NCI-H2227 (cell line): Measurements from ENCODE around the gene RAPGEF5.

Experiments used
- DNase-seq: peaks from one replicate; lab custom pipeline; 2025; ENCODE audit not compliant: unreplicated experiment; lab: John Stamatoyannopoulos, UW

RAPGEF5 gene

GRCh38 chr7:22195397-22196172 is 161.4 kb downstream of the RAPGEF5 start:
- no peak for DNase-seq

- peak; percentile 13 for DNase-seq
These were observed 162.2 kb downstream of the RAPGEF5 start for GRCh38 chr7:22194658-22195273.

GRCh38 chr7:22193450-22193983 is 163.4 kb downstream of the RAPGEF5 start:
- peak; percentile 72 for DNase-seq

DNA sequence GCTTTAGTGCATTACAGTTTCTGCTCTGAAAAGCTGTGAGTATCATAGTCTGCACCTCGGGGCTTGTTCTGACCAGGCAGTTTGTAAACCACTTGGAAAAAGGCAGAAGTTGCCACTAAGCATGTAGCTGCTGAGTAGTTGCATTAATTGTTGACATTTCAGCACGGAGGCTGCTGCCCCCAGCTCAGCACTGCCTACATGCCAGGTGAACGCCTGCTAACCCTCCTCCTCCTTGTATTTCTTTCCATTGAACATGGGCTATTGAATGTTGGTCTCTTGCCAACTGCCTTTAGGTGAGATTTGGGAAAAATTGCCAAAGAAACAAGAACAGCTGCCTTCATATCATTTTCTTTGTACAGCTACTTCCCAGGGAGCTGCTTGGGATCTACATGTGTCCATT is 164.2 kb downstream of the RAPGEF5 start:
- DNase-seq: peak; percentile 13

DNA sequence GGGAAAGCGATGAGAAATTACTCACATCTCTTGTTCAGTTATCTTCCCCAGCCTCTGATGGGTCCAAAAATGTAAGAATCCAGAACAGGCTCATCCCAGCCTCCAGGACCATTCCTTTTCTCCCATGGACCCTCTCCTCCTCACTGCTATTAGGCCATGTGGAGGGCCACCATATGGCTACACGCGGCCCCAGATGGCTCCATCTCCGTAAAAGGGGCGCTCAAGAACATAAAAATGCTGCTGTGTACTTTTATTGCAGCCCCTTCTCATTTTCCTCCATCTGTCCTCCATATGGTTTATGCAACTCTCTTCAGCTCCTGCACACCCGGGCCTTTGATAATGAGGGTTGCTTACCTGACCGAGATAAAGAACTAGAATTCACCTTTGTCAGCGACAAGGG is 166.2 kb downstream of the RAPGEF5 start:
- DNase-seq: no peak

GRCh38 chr7:22189741-22190140 is 167.2 kb downstream of the RAPGEF5 start:
- no peak for DNase-seq

DNA sequence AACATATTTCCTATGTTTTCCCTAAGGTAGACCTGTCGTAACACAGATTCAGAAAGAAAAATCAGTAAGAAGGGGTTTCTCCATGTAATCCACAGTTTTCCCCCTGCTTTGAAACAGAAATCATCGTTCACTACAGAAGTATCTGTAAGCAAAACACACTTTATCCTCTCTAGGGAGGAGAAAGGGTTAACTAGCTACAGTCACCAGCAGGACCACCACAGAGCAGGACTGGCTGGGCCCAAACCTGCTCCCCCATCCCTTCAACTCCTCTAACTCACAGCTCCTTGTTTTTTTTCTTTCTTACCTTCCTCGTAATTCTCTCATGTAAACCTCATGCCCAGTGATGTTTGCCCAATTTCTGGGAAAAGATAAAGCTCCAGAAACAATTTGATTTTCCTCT is 167.7 kb downstream of the RAPGEF5 start:
- no peak for DNase-seq

- DNase-seq: no peak
These were observed 169.1 kb downstream of the RAPGEF5 start for GRCh38 chr7:22187691-22188348.

DNA sequence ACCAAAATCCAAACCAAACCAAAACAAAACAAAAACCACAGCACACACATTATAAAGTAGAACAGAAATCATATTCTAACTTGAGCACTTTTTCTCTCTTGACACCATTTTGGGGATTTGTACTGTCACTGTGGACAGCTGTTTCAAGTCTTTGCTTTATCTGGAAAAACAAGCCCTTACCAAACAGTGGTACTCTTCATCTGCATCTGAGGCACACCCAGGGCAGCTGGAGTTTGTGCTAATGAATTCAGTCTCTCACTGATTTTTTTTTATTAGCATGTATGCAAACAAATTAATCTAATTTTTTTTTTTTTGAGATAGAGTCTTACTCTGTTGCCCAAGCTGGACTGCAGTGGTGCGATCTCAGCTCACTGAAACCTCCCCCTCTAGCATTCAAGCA is 171.4 kb downstream of the RAPGEF5 start:
- peak; percentile 40 for DNase-seq

DNA sequence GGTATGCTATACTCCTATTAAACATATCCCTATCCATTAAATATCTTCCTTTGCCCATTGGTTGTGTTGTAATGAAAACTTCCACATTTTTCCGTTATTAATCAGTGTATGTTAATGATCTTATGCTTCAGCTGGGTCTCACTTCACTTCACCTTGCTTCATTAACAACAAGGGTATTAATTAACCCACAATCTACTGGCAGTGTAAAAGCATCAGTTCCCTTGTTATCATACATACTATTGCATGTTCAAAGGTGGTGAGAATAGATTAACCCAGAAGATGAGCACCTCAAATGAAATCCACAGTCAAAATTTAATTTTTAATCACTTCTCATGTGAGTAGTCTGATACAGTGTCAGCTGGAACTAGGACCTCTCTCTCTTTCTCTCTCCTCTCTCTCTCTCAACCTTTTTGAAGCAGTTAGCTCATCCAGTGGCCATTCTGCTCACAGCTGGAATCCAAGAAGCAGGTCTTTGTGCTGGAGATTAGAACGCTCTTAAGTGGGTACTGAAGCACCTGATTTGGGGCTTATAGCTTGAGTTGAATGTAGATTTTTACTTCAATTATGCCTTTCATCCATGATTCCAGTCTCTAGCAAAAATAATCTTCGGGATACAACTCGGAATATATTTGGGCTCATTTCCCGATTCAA is 172.3 kb downstream of the RAPGEF5 start:
- DNase-seq: peak; percentile 79

DNA sequence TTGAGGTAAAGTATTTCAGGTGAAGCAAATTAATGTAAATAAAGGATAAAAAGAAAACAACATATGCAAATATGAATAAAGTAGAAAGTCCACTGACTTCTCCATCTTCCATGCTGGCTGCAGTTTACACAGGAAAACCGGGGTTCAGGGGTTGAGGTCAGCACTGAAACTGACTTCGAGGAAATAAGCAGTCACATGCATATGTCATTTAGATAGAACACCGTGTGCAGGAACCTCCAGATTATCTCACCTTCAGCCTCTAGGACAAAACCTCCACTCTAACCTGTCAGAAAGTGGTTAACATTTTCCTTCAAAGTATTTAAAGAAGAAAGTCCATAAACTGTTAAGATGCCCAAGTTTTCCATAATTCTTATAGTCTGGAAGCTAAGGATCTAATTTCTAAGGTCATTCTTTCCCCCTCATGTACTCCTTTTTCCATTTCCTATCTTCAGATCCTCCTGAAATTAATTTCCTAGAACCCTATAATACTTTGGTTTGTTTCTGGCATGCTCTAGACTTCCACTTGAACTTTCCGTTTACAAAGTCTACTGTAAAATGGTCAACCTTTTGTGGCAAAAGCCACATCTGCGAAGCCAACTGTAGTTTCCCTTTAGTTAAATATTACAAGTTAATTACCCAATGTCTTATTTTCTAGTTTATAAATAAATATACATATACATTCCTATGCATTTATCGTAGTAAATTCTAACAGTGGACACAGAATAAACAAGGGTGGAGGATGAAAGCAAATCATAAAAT is 173.3 kb downstream of the RAPGEF5 start:
- no peak for DNase-seq

DNA sequence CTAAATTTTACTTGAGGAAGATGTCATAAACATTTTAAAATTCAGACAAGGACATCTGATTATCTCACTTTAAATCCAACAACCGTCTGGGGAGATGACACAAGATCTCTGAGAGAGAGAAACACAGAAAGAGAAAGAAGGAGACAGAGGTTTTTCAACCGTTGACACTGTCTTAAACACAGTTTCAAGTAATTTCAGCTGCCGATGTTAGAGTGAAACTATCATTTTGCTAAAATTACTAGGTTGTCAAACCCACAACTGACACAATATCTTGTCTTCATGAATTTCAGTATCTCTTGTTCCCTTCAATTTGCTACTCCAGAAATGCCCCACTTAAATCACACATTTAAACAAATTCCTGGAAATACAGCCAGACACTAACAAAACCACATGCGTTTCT is 174.8 kb downstream of the RAPGEF5 start:
- DNase-seq: peak; percentile 79

DNA sequence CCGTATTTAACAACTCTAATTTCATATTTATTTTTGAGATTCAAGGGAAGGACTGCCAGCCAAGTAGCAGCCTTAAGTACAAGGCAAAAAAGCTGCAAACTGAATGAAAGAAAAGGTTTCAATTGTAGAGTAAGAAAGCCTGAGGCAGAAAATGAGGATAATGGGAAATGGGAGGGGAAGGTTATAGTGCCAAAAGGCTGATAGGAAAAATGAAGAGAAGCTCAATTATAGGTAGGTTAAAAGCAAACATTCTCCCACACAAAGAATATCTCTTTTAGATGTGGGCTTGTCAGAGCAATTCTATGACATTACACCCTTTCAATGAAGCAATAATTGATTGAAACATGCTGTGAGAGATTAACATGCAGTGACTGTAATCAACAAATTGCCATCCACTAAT is 175.3 kb downstream of the RAPGEF5 start:
- DNase-seq: peak; percentile 83

DNA sequence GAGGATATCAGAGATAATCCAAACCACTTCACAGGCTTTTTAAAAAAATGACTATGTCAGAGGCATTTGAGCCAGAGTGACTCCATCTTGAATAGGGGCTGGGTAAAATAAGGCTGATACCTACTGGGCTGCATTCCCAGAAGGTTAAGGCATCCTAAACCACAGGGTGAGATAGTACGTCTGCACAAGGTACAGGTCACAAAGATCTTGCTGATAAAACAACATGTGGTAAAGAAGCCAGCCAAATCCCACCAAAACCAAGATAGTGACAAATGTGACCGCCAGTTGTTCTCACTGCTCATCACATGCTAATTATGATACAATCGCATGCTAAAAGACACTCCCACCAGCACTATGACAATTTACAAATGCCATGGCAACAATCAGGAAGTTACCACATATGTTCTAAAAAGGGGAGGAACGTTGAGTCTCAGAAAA is 177.5 kb downstream of the RAPGEF5 start:
- DNase-seq: no peak

DNA sequence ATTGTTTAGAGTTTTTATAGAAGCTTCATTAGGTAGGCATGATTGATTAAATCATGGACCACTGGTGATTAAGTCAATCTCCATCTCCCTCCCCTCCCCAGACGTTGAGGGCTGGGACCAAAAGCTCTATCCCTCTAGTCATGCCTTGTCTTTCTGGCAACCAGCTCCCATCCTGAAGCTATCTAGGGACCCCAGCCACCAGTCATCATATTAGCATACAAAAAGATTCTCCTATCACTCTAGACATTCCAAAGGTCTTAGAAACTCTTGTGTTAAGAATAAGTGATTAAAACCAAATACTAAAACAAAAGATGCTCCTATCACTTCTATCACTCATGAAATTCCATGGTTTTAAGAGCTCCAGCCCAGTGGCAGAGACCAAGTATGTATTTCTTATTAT is 178.2 kb downstream of the RAPGEF5 start:
- no peak for DNase-seq

- no peak for DNase-seq
These were observed 180.1 kb downstream of the RAPGEF5 start for GRCh38 chr7:22176791-22177412.

- DNase-seq: no peak
These were observed 182.4 kb downstream of the RAPGEF5 start for GRCh38 chr7:22174574-22174953.

- peak; percentile 9 for DNase-seq
These were observed 183.0 kb downstream of the RAPGEF5 start for GRCh38 chr7:22173685-22174573.

DNA sequence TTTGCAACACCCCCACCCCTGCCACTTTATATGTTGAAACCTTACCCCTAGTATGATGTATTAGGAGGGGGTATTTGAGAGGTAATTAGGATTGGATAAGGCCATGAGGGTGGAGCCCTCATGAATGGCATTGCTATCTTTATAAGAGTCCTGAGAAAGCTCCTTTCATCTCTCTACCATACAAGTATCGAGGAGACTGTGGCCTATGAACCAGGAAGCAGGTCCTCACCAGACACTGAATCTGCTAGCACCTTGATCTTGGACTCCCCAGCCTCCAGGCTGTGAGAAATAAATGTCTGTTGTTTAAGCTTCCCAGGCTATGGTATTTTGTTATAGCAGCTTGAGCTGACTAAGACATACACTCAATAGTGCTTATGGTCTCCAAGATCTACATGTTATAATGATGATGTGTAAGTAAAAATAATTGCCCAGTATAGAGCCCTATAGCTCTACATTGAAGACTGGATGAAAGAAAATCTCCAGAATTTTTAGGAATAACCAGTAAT is 188.8 kb downstream of the RAPGEF5 start:
- no peak for DNase-seq
